ENCODE measurements around the gene TH.

Gene TH

GRCh38 chr11:2158296-2158737 is 13.3 kb downstream of the TH start:
- no peak for DNase-seq

GRCh38 chr11:2157294-2158040 is 14.1 kb downstream of the TH start:
- DNase-seq: no peak

- DNase-seq: peak; percentile 61
These were observed 15.0 kb downstream of the TH start for GRCh38 chr11:2156416-2157182.

- no peak for DNase-seq
These were observed 16.1 kb downstream of the TH start for GRCh38 chr11:2155511-2155910.

- DNase-seq: no peak
These were observed 16.7 kb downstream of the TH start for GRCh38 chr11:2154889-2155288.

- no peak for DNase-seq
These were observed 17.4 kb downstream of the TH start for GRCh38 chr11:2154195-2154585.

GRCh38 chr11:2153581-2154194 is 17.9 kb downstream of the TH start:
- no peak for DNase-seq

- peak; percentile 78 for DNase-seq
These were observed 19.9 kb downstream of the TH start for GRCh38 chr11:2151500-2152257.

- DNase-seq: no peak
These were observed 21.5 kb downstream of the TH start for GRCh38 chr11:2149864-2150847.

GRCh38 chr11:2149460-2149859 is 22.2 kb downstream of the TH start:
- DNase-seq: no peak

- no peak for DNase-seq
These were observed 23.0 kb downstream of the TH start for GRCh38 chr11:2148595-2148994.

- DNase-seq: no peak
These were observed 24.2 kb downstream of the TH start for GRCh38 chr11:2147391-2147790.

GRCh38 chr11:2146051-2146450 is 25.6 kb downstream of the TH start:
- DNase-seq: no peak

GRCh38 chr11:2144544-2145248 is 26.9 kb downstream of the TH start:
- no peak for DNase-seq

GRCh38 chr11:2143799-2144543 is 27.6 kb downstream of the TH start:
- peak; percentile 40 for DNase-seq

GRCh38 chr11:2143477-2143798 is 28.2 kb downstream of the TH start:
- no peak for DNase-seq

- DNase-seq: peak; percentile 37
These were observed 28.8 kb downstream of the TH start for GRCh38 chr11:2142762-2143202.

- DNase-seq: no peak
These were observed 29.3 kb downstream of the TH start for GRCh38 chr11:2142300-2142759.

- no peak for DNase-seq
These were observed 30.9 kb downstream of the TH start for GRCh38 chr11:2140411-2141400.

Measured in stimulated activated CD4-positive, alpha-beta T cell treated with anti-CD3 and anti-CD28 coated beads, Interleukin-4, amount 100 ng/mL, for 1 hour (primary cell).